Fibroblast of peridontal ligament (primary cell): ENCODE data around the gene BRD8.
"Not testable (repeated sequence)": the region's sequence is repeated elsewhere in the genome, so short reads cannot be mapped to it uniquely, and the experiment has no call there.

Experiments used
- DNase-seq: peaks from one replicate; pipeline ENCODE4 v3.0.0-alpha.2; 2010; ENCODE audit errors: extremely low read depth

BRD8 gene

GRCh38 chr5:138163721-138164120 lies 14.7 kb downstream of the BRD8 start:
- DNase-seq = no peak

- DNase-seq = no peak
Measured at GRCh38 chr5:138160706-138161105, 17.7 kb downstream of the BRD8 start.

GRCh38 chr5:138159666-138160065 lies 18.8 kb downstream of the BRD8 start:
- no peak for DNase-seq

DNA sequence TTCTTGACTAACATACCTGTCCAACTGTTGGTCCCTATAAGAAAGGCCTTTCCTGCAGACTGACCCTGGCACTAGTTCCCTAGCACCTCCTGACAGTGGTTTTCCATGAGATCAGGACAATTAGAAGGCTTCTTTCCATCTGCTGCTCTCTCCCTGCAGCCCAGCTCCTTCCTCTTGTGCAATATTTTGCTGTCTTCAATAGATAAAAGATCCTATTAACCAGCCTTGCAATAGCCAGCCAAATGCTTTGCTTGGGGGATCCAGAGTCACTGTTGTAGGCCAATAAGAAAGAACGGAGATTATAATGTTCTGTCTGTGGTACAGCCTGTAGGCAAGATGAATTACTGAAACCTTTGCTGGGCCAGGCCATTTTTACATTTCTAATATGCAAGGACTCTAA lies 20.8 kb downstream of the BRD8 start:
- DNase-seq = no peak

DNA sequence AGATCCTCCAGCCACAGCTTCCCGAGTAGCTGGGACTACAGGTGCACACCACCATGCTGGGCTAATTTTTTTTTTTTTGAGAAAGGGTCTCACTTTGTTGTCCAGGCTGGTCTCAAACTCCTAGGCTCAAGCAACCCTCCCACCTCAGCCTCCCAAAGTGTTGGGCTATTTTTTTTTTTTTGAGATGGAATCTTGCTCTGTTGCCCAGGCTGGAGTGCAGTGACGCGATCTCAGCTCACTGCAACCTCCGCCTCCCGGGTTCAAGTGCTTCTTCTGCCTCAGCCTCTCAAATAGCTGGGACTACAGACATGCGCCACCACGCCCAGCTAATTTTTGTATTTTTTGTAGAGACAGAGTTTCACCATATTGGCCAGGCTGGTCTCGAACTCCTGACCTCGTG lies 22.5 kb downstream of the BRD8 start:
- DNase-seq = not testable (repeated sequence)

DNA sequence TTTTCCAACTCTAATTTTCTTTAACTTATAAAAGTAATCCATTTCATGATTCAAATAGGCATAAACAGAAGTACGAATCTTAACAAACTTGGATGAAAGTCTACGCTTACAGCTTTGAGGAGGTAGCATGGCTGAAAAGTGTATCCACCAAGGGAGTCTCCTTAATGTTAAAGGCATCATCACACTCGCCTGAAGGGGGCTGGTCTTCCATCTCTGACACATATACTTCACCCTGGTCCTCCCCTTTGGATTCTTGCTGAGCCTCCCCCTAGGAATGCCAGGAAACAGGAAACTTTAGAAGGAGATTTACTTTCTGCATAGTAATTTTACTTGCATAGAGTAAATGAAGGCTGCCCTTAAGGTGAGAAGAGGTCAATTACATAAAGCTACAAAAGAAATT lies 28.9 kb downstream of the BRD8 start:
- DNase-seq = peak; percentile 8

- peak; percentile 86 for DNase-seq
Measured at GRCh38 chr5:138148811-138149210, 29.6 kb downstream of the BRD8 start.

GRCh38 chr5:138143578-138143977 lies 34.9 kb downstream of the BRD8 start:
- DNase-seq = not testable (repeated sequence)

GRCh38 chr5:138141734-138142133 lies 36.7 kb downstream of the BRD8 start:
- no peak for DNase-seq

DNA sequence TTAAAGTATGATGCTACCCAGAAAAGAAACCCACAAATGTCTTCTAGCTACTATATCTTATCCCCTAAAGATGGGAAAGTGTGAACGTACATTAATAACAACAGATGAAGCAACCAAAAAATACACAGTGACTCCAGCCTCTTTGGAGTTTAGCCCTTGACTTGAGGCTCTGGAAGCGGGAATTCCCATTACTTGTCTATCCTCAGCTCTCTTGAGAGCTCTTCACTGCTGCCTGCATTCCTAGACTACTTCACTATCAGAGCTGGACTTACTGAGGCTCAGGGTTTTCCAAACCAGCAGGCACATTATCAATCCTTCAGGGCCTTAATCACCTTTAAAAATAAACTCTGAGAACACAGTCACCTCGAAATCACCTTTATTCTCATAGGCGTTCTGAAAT lies 38.2 kb downstream of the BRD8 start:
- no peak for DNase-seq

- DNase-seq = no peak
Measured at GRCh38 chr5:138139781-138140090, 38.7 kb downstream of the BRD8 start.

GRCh38 chr5:138138949-138139780 lies 39.3 kb downstream of the BRD8 start, which contains the start of gene NME5:
NME5 (minus strand) TSS chr5:138139428; CDS start chr5:138138780, 648 bp downstream.
- DNase-seq = peak; percentile 68

GRCh38 chr5:138132543-138132942 lies 45.9 kb downstream of the BRD8 start:
- no peak for DNase-seq

DNA sequence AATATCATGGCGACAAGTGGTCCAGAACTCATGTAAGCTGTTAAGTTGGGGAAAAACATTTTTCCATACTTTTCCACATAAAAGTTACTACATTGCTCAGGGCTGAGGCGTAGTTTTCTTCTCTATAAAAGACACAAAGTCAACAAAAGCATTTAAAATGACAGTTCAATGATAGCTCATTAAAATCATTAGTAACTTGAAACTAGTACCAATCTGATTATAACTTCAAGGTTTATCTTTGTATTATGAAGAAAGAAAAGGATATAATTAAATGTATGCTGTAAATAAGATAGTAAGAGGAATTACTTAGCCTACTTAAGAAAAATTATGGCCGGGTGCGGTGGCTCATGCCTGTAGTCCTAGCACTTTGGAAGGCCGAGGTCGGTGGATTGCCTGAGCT lies 49.1 kb downstream of the BRD8 start:
- no peak for DNase-seq

- DNase-seq = no peak
Measured at GRCh38 chr5:138128334-138128733, 50.1 kb downstream of the BRD8 start.

DNA sequence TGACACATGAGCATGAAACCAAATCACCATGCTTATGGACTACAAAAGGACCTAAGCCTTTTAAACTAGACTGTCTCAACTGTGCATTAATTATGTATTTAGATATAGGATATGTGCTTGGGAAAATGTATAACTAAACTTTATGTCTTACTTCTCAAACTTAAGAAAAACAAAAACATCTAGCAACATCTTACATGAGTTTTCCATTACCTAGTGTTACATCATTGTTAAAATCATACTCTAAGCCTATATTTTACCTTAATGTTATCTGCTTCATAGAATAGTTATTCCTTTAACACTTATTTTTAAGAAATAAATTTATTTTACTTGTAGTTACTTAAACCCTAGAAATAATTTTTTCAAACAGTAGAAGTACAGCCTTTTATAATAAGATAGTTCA lies 63.2 kb downstream of the BRD8 start:
- DNase-seq = no peak

DNA sequence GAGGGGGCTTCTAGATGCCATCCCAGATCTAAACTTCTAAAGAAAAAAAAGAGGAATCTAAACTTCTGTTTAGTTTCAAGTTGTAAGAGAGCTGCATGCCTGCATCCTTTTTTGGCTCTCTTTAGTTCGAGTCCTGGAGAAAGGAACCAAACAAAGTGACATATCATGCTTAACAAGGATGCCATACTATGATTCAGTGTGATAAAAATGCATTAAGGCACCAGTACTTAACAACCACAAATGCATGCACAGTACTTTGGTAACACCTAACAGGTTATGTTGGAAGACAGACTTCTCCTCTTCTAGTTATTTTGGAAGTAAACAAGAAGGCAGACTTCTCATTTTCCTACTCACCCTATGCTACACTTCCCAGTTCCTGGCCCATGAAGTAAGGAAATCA lies 66.5 kb downstream of the BRD8 start:
- DNase-seq = no peak

- no peak for DNase-seq
Measured at GRCh38 chr5:138111181-138111580, 67.2 kb downstream of the BRD8 start.

DNA sequence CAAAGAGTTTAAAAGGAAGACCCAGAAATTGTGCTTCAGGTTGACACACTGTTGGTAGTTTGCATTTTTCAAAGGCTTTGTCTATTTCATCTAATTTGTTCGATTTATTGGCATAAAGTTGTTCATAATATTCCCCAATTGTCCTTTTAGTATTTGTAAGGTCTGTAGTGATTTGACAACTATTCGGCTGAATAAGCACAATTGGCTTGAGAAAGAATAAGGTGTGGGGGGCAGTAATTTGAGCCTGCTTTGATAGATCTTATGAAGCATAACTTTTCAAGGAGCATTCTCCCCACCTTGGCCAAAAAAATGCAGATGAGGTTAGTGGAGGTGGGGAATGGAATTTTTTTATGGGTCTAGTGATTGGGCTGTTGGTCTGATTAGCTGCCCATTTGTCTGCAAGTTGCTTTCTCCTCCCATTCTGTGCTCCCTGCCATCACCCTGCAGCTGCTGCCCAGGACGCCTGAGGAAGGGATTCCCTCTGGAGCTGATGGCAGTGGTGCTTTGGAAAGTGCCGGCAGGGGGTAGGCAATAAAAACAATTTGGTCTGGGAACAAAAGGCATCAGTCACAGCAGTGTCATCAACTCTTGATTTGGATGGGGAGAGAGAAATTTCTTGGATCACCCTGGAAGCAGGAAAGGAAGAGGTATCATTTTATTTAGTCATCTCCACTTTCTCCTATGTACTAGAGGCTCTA lies 68.0 kb downstream of the BRD8 start:
- no peak for DNase-seq

DNA sequence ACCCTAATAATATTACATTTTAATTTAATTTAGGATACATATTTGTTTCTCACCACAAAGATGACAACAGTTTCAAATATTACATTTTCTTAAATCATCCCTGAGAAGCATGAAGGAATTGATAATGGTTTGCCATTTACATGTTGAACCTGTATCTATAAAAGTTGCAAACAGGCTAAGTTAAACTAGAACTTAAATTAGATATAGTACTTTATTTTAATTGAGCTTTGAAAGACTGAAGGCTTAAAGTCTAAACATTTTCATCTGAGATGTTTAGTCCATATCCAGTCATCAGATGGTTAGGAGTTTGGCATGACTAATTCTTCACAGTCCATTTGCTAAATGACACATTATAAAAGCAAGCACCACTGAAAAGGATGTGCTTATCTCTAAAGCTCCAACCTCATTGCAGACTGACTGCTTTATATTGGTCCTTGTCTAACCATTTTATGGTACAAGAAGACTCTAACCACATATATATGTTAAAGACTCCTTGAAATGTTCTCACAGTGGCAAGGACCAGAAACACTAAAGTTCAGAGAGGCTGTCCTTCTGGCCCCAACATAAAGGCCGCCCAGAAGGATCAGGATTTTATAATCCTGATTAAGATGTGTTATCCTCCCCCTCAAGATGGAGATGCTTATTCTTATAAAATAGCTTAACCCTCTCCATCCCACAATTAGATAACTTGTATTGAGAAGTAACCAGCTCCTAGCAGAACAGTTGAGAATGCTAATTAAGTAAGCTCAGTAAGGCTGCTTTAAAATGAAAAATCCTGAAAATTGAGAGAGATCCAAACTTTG lies 68.8 kb downstream of the BRD8 start:
- no peak for DNase-seq

DNA sequence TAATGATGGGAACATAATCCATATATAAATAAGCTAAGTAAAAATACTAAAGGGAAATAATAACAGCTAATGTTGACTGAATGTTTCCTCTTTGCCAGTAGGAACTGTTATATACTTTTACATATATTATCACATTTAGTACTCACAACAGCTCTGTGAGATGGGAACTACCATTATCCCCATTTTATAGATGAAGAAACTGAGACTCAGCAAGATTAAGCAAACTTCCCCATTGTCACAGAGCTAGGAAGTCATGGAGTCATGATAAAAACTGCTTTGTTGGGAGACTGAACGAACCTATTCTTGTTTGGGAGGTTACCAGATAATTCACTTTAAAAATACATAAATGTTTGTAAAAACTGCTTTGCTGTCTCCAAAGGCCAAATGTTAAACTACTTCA lies 71.2 kb downstream of the BRD8 start:
- no peak for DNase-seq

- DNase-seq = no peak
Measured at GRCh38 chr5:138105709-138106108, 72.7 kb downstream of the BRD8 start.

- DNase-seq = no peak
Measured at GRCh38 chr5:138103319-138103637, 75.2 kb downstream of the BRD8 start.
